ENCODE results near the gene INTS7. TPM values are rescaled to one million over a fixed set of nuclear protein-coding genes. Genes with fewer than 3 reads are reported as not detected.

The INTS7 gene
- total RNA-seq, 1 donor from 2014 or later, result 15.9 TPM

GRCh38 chr1:212045981-212046380 is 10.6 kb upstream of the INTS7 start:
- Histone ChIP-seq H3K27me3 (no peaks in the 10 kb centered on the region), H3K27ac (no peak overlapping the region), H3K36me3 (no peaks in the 10 kb centered on the region), H3K4me3 (no peak overlapping the region), H3K9me3 (no peaks in the 10 kb centered on the region), H3K4me1 (no peaks in the 10 kb centered on the region)
- ATAC-seq (no peak), DNase-seq (no peak)
- intact Hi-C loops (cut with DNase I), result no loop called here
- TF ChIP-seq, protein P1, sequence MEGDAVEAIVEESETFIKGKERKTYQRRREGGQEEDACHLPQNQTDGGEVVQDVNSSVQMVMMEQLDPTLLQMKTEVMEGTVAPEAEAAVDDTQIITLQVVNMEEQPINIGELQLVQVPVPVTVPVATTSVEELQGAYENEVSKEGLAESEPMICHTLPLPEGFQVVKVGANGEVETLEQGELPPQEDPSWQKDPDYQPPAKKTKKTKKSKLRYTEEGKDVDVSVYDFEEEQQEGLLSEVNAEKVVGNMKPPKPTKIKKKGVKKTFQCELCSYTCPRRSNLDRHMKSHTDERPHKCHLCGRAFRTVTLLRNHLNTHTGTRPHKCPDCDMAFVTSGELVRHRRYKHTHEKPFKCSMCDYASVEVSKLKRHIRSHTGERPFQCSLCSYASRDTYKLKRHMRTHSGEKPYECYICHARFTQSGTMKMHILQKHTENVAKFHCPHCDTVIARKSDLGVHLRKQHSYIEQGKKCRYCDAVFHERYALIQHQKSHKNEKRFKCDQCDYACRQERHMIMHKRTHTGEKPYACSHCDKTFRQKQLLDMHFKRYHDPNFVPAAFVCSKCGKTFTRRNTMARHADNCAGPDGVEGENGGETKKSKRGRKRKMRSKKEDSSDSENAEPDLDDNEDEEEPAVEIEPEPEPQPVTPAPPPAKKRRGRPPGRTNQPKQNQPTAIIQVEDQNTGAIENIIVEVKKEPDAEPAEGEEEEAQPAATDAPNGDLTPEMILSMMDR (IDR thresholded peaks at IDR 0.05), result no peak

DNA sequence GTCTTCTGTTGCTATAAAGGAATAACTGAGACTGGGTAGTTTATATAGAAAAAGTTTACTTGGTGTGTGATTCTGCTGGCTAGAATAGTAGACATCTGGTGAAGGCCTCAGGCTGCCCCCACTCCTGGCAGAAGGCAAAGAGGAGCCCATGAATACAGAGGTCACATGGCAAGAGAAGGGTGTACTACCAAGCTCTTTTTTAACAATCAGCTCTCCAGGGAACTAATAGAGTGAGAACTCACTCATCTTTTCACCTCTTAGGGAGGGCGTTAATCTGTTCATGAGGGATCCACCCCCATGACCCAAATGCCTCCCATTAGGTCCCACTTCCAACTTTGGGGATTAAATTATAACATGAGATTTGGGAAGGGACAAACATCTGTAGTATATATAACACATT is 9.5 kb upstream of the INTS7 start:
- Histone ChIP-seq H3K36me3 (no peaks in the 10 kb centered on the region), H3K27ac (no peak overlapping the region), H3K27me3 (no peaks in the 10 kb centered on the region), H3K9me3 (no peaks in the 10 kb centered on the region), H3K4me3 (no peak overlapping the region), H3K4me1 (no peaks in the 10 kb centered on the region)
- ATAC-seq (no peak), DNase-seq (no peak)
- intact Hi-C loops (cut with DNase I), result no loop called here
- TF ChIP-seq, protein P1 (IDR thresholded peaks at IDR 0.05), result no peak

DNA sequence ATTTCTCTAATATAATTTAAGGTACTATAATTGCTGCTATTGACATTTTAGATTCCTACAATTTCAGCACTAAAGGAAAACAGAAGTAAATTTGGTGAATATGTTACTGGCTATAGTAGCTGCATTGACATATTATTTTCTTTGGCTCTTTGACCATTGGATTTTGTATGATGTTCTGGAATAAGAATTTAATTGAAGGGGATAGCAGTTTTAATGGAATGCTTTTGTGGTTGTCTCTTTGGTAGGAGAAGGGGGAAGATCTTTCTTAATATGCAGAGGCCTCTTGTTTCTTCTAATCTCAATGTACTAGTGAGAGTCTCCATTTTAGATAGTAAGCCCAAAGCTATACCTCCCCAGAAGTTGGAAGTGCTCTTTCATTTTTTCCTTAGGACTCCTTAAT is 7.1 kb upstream of the INTS7 start:
- TF ChIP-seq, protein P1 (IDR thresholded peaks at IDR 0.05), result no peak
- H3K36me3 ChIP-seq, result no peaks in the 10 kb centered on the region
- intact Hi-C loops (cut with DNase I), result no loop called here
- H3K27ac ChIP-seq, result no peak overlapping the region
- DNase-seq, result no peak
- no peaks in the 10 kb centered on the region for H3K4me1 ChIP-seq
- no peaks in the 10 kb centered on the region for H3K9me3 ChIP-seq
- no peak for ATAC-seq
- no peaks in the 10 kb centered on the region for H3K27me3 ChIP-seq
- no peak overlapping the region for H3K4me3 ChIP-seq

DNA sequence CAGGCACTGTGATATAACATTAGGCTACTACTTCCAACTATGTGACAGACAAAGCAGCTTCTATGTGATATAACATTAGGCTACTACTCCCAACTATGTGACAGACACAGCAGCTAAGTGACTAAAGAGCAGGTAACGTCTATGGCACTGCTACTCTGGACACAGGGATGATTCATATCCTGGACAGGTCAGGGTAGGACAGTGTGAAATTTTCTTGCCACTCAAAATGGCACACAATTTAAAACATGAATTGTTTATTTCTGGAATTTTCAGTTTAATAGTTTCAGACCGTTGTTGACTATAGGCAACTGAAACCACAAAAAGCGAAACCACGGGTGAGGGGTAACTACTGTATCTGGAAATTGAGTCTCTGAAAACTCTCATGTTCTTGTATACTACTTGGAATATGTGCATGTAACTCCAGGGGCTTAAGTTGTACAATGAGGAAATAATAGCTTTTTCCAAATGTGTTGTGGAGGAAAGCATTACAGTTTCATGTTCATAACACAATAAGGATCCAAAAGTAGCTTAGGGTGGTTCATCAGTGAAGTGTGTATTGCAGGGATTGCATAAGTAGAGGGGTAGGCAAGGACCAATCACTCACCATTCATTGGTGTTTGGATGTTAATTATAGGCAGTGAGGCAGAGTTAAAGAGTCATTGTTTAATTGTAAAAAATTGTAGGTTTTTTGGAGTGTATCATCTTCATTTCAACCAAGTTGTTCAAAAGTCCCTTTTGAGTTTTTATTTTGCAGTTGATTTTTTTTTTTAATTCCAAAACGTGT is 5.5 kb upstream of the INTS7 start:
- no peaks in the 10 kb centered on the region for H3K36me3 ChIP-seq
- TF ChIP-seq, protein P1 (IDR thresholded peaks at IDR 0.05), result no peak
- H3K9me3 ChIP-seq, result no peaks in the 10 kb centered on the region
- intact Hi-C loops (cut with DNase I), result no loop called here
- DNase-seq, result no peak
- no peak overlapping the region for H3K4me3 ChIP-seq
- ATAC-seq, result no peak
- H3K27ac ChIP-seq, result no peak overlapping the region
- H3K27me3 ChIP-seq, result no peaks in the 10 kb centered on the region
- H3K4me1 ChIP-seq, result peaks cover 4% of the 10 kb centered on the region

DNA sequence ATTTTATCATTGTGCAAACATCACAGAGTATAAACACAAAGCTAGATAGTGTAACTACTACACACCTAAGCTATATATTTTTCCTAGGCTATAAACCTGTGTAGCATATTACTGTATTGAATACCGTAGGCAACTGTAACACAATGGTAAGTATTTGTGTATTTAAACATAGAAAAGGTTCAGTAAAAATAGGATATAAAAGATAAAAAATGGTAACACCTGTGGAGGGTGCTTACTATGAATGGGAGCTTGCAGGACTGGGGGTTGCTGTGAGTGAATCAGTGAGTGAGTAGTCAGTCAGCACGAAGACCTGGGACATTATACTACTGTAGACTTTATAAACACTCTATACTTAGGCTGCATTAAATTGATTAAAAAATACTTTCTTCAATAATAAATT is 4.3 kb upstream of the INTS7 start:
- intact Hi-C loops (cut with DNase I), result no loop called here

More for the DNA sequence above, 4.3 kb upstream of the INTS7 start:
- Histone ChIP-seq H3K4me1 (peaks cover 4% of the 10 kb centered on the region), H3K36me3 (no peaks in the 10 kb centered on the region), H3K4me3 (no peak overlapping the region), H3K9me3 (no peaks in the 10 kb centered on the region), H3K27me3 (no peaks in the 10 kb centered on the region), H3K27ac (no peak overlapping the region)
- ATAC-seq (no peak), DNase-seq (no peak)
- TF ChIP-seq, protein P1 (IDR thresholded peaks at IDR 0.05), result no peak

Data from upper lobe of right lung (tissue), 1 donor.